ENCODE results near the gene IRAK3.
"Not testable (repeated sequence)": the region's sequence is repeated elsewhere in the genome, so short reads cannot be mapped to it uniquely, and the experiment has no call there.

Gene IRAK3

GRCh38 chr12:66170606-66171005 lies 18.4 kb upstream of the IRAK3 start:
- DNase-seq = no peak

- DNase-seq = not testable (repeated sequence)
Observed at GRCh38 chr12:66174391-66175325, 14.4 kb upstream of the IRAK3 start.

- DNase-seq = no peak
Observed at GRCh38 chr12:66176105-66176900, 12.7 kb upstream of the IRAK3 start.

GRCh38 chr12:66182956-66183355 lies 6.1 kb upstream of the IRAK3 start:
- no peak for DNase-seq

- not testable (repeated sequence) for DNase-seq
Observed at GRCh38 chr12:66184822-66185221, 4.2 kb upstream of the IRAK3 start.

GRCh38 chr12:66187036-66187435 lies 2.0 kb upstream of the IRAK3 start:
- DNase-seq = no peak

GRCh38 chr12:66187821-66188220 lies 1.2 kb upstream of the IRAK3 start:
- no peak for DNase-seq

- no peak for DNase-seq
Observed at GRCh38 chr12:66189486-66189843, 451 bp downstream of the IRAK3 start.

- DNase-seq = no peak
Observed at GRCh38 chr12:66189889-66190288, 875 bp downstream of the IRAK3 start.

- no peak for DNase-seq
Observed at GRCh38 chr12:66190519-66191370, 1.7 kb downstream of the IRAK3 start.

GRCh38 chr12:66191547-66192126 lies 2.6 kb downstream of the IRAK3 start:
- DNase-seq = no peak

- no peak for DNase-seq
Observed at GRCh38 chr12:66194122-66194521, 5.1 kb downstream of the IRAK3 start.

GRCh38 chr12:66195242-66195641 lies 6.2 kb downstream of the IRAK3 start:
- no peak for DNase-seq

- DNase-seq = no peak
Observed at GRCh38 chr12:66196806-66197205, 7.8 kb downstream of the IRAK3 start.

- no peak for DNase-seq
Observed at GRCh38 chr12:66197495-66197921, 8.5 kb downstream of the IRAK3 start.

- DNase-seq = no peak
Observed at GRCh38 chr12:66199141-66199540, 10.1 kb downstream of the IRAK3 start.

GRCh38 chr12:66199831-66200509 lies 11.0 kb downstream of the IRAK3 start:
- DNase-seq = no peak

- DNase-seq = no peak
Observed at GRCh38 chr12:66203820-66204219, 14.8 kb downstream of the IRAK3 start.

GRCh38 chr12:66206141-66206540 lies 17.1 kb downstream of the IRAK3 start:
- no peak for DNase-seq

GRCh38 chr12:66210840-66211239 lies 21.8 kb downstream of the IRAK3 start:
- DNase-seq = no peak

GRCh38 chr12:66211573-66211972 lies 22.6 kb downstream of the IRAK3 start:
- DNase-seq = not testable (repeated sequence)

GRCh38 chr12:66213011-66213410 lies 24.0 kb downstream of the IRAK3 start:
- DNase-seq = not testable (repeated sequence)
